Fibroblast of upper back skin (primary cell): ENCODE measurements around the gene SAMD3.
A peak's percentile ranks its signal among the peaks of the same experiment; 100 is the strongest.
"Not testable (repeated sequence)": the region's sequence is repeated elsewhere in the genome, so short reads cannot be mapped to it uniquely, and the experiment has no call there.

ENCODE experiments used
- DNase-seq: peaks from one replicate; pipeline ENCODE4 v3.0.0-alpha.2; 2013

The SAMD3 gene, protein sequence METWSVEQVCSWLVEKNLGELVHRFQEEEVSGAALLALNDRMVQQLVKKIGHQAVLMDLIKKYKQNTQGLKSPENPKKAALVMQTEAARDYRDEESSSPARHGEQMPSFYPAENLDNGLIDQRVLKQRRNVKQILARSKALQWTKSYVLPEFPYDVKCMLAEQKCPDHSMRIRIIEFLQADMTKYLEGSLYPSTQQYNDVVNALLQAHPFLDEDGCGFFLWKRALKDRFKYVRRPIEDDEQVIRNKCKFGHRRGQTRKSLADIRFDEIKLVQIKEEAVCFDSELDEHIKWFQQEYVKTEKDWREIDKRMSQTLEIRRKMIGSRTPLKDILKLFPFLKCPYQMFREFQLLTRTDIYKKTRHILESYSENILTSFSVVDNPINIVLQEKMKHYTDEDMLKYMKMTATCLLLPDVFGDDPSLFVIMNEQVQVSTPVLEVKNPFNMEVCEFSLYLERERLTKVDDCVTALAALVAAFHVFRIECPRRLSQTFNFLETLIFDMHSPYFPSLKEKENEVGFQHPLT

DNA sequence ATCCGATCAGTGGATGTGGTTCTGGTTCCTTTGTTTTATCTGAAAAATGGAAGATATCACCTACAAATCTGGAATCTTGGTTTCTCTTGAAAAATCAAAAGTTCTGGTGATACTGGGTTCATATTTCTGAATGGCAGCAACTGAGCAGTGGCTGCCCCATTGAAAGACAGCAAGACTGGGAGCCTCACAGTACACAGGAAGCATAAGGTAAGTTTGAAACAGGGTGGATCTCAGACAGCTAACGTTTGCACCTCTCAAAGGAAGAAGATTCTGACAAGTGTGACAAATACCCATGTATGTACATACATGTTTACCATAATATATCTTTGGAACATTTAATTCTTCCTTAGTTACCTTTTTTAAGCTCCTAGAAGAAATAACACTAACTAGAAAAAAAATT, at the start of gene SAMD3:
Gene SAMD3, minus strand, starts transcription at position 177 of the 400 bp plus-strand sequence. CDS start 7,678 bp downstream, outside the sequence.
- DNase-seq = no peak

DNA sequence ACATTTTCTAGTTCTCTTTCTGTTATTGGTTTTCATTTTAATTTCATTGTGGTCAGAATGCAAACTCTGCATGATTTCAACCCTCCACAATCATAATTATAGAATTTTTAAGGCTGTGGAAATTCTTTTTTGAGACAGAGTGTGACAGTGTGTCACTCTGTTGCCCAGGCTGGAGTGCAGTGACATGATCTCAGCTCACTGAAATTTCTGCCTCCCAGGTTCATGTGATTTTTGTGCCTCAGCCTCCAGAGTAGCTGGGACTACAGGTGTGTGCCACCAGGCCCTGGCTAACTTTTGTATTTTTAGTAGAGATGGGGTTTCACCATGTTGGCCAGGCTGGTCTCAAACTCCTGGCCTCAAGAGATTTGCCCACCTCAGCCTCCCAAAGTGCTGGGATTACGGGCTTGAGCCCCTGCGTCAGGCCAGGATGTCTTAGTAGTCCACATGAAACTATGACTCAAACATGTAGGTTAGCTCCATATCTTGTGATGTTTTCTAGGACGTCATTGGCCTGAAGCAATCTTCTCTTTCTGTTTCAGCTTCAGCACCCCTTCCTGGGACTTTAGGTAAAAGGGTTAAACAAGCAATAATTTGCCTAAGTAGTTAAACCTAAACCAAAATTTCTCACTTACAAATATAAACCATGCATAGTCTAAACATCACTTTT, 47.4 kb upstream of the SAMD3 start:
- DNase-seq = no peak

DNA sequence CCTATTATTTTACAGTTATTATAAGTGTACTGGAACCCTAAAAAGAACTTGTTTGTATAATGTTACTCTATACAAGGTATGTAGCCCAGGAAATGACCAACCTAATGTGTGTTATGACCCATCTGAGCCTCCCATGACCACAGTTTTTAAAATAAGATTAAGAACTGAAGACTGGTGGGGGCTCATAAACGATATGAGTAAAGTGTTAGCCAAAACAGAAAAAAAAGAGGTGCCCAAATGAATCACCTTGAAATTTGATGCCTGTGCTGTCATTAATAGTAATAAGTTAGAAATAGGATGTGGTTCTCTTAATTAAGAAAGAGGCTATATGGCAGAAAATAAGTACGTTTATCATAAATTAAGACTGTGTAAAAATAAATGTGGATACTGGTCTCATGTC, 42.8 kb upstream of the SAMD3 start:
- not testable (repeated sequence) for DNase-seq

DNA sequence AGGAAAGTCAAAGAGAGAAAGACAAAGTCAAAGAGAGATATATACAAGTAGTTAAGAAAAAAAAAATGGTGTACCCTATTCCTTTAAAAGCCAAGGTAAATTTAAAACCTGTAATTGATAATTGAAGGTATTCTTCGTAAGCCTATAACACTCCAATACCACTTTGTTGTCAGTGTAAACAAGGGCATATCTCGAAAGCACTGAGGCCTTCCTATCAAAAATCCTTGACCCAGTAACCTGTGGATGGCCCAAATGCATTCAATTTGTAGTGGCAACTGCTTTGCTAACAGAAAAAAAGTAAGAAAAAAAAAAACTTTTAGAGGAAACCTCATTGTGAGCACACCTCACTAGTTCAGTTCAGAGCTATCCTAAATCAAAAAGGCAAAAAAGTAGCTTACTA, 39.3 kb upstream of the SAMD3 start:
- no peak for DNase-seq

DNA sequence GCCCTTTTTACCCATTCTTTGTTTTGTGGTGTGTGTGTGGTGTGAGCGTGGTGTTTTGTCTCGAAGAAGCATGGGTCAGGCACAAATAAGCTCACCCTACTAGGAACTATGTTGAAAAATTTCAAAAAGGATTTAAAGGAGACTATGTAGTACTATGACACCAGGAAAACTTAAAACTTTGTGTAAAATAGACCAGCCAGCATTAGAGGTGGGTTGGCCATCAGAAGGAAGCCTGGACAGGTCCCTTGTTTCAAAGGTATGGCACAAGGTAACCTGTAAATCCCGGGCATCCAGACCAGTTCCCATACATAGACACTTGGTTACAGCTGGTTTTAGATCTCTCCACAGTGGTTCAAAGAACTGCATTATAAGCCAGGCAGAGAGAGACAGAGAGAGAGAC, 38.8 kb upstream of the SAMD3 start:
- DNase-seq = not testable (repeated sequence)

DNA sequence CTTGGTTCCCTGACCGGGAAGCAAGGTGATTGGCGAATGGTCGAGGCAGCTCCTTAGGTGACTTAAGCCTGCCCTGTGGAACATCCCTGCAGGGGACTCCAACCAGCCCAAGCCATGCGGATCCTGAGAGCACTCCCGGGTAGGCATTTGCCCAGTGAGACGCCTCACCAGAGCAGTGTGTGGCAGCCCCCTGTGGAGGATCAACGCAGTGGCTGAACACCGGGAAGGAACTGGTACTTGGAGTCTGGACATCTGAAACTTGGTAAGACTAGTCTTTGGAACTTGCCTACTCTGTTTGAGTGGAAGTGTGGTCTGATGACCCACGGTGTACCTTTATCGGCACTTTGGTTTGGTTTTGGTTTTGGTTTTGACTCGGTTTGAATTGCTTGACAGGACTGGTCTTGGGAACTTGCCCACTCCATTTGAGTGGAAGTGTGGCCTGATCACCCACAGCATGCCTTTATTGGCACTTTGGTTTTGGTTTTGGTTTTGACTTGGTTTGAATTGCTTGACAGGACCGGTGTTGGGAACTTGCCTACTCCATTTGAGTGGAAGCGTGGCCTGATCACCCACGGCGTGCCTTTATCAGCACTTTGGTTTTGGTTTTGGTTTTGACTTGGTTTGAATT, 38.0 kb upstream of the SAMD3 start:
- not testable (repeated sequence) for DNase-seq

DNA sequence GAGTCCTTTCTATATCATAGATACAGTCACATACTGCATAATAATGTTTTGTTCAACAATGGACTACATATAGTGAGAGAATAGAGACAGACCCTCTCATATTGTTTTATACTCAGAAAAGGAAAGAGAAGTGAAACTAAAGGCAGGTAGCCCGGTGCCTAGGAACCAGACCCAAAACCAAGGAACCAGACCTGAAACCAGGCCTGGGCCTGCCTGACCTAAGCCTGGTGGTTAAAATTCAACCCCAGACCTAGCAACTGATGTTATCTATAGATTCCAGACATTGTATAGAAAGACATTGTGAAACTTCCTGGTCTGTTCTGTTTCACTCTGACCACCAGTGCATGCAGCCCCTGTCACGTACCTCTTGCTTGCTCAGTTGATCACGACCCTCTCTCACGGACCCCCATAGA, 37.3 kb upstream of the SAMD3 start:
- not testable (repeated sequence) for DNase-seq

DNA sequence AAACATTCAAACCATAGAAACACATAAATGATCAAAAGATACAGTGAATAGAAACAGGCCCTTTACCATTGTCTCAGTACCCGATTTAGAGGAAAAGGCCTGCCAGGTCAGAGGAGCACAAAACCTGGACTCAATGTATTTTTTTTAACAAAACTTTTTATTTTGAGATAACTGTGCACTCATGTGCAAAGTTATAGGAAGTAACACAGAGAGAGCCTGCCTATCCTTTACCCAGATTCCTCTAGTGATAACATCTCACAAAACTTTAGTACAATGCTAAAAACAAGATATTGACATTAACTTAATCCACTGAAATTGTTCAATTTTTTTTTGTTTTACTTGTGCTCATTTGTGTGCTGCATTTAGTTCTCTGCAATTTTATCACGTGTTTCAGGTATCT, 36.8 kb upstream of the SAMD3 start:
- no peak for DNase-seq

DNA sequence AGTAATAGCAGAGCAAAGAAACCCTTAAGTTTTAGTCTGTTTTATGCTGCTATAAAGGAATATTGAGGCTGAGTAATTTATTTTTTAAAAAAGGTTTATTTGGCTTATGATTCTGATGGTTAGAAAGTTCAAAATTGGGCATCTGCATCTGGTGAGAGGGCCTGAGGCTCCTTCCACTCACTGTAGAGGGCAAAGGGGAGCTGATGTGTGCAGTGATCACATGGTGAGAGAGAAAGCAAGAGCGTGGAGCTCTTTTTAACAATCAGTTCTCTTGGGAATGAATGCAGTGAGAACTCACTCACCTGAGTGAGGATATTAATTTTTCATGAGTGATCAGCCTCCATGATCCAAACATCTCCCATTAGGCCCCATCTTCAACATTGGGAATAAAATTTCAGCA, 36.4 kb upstream of the SAMD3 start:
- DNase-seq = no peak

DNA sequence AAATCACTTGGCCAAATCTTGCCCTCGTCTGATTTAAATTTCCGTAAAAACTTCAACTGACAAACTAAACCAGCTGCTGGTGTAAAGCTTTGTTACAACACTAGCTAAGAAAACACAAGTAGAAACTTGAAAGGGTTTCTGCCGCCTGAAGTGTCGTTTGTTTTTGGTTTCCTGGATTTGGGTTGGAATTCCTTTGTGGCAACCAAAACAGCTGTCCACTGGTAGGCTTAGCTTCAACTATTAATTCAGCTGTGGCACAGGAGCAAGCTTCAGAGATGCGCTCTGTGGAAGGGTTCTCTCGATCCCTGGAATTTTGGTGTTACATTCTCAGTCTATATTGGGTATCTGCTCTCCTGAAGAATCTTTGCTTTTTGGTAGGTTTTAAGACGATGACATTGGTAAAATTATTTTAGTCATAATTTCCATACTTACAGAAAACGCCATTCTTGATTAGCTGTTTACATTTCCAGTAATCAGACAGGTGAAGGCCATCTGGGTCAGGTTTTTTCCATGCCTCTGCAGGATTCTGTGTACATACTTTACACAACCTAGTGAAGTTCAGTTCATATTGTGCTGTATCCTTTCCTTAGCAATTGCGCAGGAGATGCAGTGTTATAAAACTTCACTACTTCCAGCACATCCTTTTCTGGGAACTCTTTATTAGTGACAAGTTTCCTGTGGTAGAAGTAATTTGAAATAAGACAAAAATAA, 29.9 kb upstream of the SAMD3 start:
- peak; percentile 1 for DNase-seq

DNA sequence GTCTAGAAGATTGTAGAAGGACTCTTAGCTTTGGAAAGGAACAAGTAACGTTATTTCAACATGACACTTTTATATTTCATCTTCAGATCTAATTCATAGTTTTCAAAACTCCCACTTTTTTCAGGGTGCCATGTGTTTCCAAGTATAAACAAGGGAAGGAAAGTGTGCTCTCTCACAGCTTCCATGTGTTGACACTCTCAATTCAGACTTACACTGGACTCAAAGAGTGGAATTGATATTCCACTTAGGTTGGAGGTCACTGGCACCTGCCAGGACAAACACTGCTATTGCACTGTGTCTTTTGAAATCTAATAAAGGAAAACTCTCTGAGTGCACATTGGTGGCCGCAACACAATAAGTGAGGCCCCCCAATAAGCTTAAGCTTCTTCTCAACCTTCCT, 22.5 kb upstream of the SAMD3 start:
- DNase-seq = no peak

DNA sequence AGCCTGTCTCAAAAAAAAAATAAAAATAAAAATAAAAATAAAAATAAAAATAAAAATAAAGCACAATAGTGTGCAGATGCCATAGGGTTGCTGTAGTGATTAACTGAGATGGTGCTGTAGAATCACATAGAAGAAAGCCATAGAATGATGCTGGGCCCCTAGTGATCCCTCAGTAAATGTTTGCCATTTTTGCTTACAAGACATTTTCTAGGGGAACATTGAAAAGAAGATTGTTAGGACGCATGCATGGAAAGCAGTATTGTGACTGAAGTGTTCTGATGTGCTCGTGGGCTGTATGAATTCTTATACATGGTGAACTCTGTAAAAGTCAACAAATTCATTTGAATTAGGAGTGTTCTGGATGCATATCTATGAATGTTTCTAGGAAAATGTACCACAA, 22.0 kb upstream of the SAMD3 start:
- no peak for DNase-seq

DNA sequence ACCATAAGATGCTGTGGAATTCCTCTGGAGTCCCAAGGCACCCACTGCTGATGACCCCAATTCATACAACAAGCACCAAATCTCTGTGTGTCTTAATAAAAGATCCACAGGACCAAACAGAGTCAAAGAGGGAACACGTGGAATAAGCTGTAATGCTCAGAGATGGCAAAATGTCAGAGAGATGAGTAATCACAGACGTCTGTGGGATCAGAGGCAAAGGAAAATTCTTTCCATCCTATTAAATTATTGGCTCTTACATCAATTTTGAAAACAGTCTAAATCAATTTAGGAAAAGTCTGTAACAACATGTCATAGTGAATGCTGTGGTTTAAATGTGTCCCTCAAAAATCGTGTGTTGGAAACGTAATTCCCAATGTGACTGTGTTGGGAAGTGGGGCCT, 17.5 kb upstream of the SAMD3 start:
- peak; percentile 93 for DNase-seq

DNA sequence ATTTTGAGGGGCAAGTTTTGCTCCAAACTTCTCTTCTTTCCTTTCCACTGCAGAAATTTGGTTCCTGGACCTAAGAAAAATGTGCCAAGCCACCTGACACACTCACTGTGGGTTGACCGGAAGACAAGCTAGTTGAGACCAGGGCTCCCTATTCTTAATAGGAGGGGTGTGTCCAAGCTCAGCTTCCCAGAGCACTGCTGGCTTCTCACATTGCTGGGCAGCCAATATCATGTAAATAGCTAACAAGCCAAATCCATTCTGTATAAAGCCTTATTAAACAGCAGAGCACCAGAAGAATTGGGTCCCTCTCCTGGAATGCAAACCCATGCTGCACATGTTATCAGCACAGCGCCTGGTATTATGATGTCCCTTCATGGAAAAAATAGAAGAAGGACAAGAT, 17.0 kb upstream of the SAMD3 start:
- DNase-seq = no peak

DNA sequence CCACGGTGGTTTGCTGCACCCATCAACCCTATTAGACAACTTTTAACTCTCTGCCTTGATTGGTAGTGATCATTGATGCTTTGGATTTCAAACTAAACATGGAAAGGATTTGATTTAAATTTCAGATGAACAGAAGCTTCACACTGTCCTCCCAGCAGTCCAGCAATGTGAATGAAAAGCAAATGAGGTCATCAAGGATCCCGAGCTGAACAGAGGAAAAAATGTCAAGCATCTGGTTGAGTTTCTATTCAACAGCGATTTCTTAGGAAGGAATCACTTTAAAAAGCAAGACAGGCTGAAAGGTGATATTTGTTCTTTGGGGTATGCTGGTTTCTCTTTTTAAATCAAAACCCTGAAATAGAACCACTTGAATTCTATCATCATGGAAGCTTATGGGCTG, 10.6 kb upstream of the SAMD3 start:
- peak; percentile 65 for DNase-seq

DNA sequence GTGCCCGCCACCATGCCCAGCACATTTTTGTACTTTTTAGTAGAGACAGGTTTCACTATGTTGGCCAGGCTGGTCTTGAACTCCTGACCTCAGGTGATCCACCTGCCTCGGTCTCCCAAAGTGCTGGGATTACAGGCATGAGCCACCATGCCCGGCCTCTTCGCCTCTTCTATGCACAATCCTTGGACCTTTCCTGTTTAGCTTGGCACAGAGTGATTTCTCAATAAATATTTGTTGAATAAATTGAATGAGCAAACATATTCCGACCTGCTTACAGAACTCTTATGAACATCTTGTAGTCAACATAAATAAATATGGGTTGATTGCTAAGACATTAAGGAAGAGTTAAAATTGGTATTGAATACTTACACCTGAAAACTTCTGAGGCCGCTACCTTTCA, 7.8 kb upstream of the SAMD3 start:
- not testable (repeated sequence) for DNase-seq

DNA sequence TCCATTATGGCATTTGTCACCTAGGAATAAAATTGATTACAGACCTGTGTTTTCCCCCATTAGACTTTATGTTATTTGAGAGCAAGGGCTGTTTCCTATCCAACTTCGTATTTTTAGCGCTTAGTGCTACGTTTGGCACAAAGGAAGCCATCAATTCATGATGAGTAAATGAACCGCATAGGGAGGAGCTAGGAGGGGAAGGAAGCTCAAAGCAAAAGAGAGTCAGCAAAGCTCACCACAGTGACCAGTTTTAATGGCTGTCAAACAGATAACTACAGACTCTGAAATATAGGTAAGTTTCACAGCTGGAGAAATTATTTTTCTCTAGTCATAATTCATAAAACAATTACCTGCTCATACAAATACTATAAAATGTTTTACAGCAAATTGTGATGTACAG, 6.9 kb upstream of the SAMD3 start:
- no peak for DNase-seq

DNA sequence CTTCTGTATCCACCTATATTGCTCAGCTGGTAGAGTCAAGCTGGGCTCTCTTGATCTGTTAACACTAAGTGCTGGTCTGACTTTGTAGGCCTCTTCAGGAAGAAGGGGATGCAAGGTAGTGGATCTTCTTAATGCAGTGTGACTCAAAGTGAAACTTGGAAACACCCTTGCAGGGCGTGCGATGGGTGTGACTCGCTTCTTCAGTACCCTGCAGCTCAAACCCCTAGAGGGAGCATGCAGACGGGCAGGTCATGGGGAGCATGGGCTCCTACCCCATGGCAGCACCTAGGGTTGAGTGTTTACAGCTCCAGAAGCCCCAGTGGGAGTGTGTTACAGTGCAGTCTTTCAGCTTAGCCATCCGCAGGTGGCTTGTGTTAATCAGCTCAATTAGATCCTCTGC, 757 bp upstream of the SAMD3 start:
- no peak for DNase-seq

DNA sequence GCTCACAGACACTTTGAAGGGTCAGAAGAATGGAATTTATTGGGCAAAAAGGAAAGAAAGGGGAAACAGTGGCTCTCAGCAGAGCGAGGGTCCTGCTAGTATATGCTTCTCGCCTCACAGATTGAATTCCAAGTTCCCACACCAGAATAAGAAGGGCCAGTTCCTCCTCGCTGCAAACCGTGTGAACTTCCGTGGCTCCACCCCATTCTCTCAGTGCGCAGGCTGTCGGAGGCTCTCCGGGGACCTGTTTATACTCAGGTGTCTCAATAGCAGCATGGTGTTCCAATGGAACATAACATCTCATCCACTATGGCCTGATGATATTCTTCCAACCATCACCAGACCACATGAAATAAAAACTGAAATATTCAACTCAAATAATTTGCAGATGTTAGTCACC, 4.6 kb downstream of the SAMD3 start:
- no peak for DNase-seq

DNA sequence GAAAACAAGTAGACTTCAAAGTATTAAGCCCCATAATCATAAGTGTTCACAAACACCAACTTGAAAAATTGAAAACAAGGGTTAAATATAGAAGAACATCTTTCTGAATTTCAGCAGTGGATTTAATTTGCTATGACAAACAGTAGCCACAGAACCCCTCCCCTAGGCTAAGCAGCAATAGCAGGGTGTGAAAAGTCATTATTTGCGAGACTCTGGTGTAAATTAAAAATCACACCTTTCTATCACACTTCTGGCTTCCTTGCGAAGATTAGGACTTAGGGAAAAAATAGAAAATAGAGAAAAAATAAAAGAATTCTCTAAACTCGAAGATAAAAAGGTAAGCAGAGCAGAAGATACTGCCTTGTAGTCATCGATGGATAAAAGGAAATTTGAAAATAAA, 6.1 kb downstream of the SAMD3 start:
- no peak for DNase-seq

DNA sequence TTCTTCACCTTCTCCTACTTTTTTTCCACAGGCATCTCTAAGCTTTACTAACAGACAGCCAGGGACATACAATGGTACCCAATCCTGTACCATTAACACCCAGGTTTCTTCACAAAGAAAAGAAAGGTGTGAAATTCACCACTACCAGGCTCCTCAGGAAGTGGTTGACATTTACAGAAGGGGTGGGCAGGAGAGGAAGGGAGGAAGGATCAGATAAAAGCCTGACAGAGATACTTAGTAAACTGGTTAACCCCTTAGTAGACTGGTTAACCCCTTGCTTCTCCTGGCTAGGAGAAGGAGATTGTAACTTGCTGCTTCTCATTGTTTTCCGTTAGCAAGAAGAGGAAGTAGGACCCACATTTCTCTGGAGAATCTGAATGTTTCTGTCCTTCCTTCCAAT, 7.2 kb downstream of the SAMD3 start:
- no peak for DNase-seq

DNA sequence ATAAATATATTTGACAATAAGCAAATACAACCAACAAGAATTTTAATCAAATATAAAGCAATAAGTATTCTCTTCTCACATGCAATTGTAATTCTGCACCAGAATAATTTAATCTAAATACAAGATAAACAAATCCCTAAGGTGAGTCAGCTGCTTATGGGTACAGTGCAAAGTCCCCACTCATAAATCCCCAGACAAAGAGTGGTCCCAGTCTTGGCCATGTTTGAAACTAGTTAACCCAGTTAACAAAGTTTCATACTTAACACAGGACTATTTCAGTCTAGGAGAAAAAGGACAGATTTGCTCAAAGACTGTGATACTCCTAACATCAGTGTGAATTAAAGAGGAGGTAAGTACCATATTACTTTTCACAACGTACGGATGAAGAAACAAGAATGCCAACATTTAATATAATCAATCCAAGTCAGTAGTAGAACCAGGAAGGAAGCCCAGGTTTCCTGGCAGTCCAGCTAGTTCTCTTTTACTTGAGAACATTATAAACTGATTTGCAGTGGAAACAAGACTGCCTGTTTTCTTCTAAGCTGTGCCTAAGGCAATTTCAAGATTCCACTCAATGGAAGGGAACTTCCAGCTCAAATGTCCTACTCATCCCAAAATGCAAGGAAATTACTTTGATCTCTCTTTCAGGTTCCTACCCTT, 10.4 kb downstream of the SAMD3 start:
- DNase-seq = no peak

DNA sequence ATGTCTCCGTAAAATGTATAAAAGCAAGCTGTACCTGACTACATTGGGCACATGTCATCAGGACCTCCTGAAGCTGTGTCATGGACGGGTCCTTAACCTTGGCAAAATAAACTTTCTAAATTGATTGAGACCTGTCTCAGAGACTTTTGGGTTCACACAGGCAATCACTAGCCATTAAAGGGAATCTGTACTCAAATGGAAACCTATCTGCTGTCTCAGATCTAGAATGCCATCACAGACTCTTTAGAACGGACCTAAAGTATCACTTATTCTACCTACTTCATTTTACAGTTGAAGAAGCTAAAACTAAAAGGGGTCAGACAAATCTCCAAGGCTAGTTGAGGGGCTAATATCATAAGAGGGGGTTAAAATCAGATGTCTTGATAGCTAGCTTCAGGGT, 11.1 kb downstream of the SAMD3 start:
- no peak for DNase-seq
